Measurements from ENCODE around the gene FAAP100.

The FAAP100 gene

DNA sequence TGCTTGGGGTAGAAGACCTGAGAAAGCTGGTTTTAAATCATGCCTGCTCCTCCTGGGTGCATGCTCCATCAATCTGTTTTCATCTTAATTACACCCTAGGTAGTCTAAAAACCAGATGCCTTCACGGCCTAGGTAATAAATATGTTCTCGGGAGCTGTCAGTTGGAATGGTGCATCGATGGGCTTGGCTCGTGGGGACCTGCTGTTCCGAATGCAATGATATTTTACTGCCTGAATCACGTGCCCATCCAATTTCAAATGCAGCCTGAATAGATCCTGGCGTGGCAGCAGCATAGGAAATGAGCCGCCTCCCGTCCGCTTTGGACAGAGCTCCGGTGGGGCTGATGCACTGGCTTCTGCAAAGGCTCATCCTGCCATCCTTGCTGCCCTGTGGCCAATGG is 18.8 kb upstream of the FAAP100 start:
- Histone ChIP-seq H3K36me3 (ENCODE audit: control insufficient read depth in 4 of 4, insufficient read depth in 4 of 4, low read length in 3 of 4) (peaks cover 4 to 72% (median 60%) of the 10 kb centered on the region in 4 experiments), H3K9me3 (ENCODE audit: control extremely low read depth in 1 of 5, control insufficient read depth in 4 of 5, insufficient read depth in 2 of 5, low read depth in 1 of 5, low read length in 4 of 5) (no peaks in the 10 kb centered on the region), H3K27ac (ENCODE audit: insufficient read depth in 1 of 2, low read depth in 1 of 2, low read length in 2 of 2, poor library complexity in 1 of 2, severe bottlenecking in 2 of 2) (no peak overlapping the region), H3K27me3 (replicated peaks in 2 of 5; ENCODE audit: control insufficient read depth in 4 of 5, insufficient read depth in 5 of 5, low read length in 4 of 5) (no peaks in the 10 kb centered on the region), H3K4me1 (ENCODE audit: control extremely low read depth in 1 of 4, control insufficient read depth in 4 of 4, insufficient read depth in 4 of 4, low read length in 3 of 4) (peaks cover 8 to 26% (median 26%) of the 10 kb centered on the region in 4 experiments), H3K4me3 (ENCODE audit: control insufficient read depth in 1 of 7, extremely low read depth in 1 of 7, insufficient read depth in 4 of 7, low read depth in 2 of 7, low read length in 6 of 7) (no peak overlapping the region)
- ChIA-PET POLR2A (no interaction called here), CTCF (interaction anchor here (0.6 to 1.0 kb wide), 2 partner anchors 50 to 53 kb away, joined by 3 read pairs; no protein-coding TSS in a partner anchor)
- DNase-seq: no peak
- 92% methylated on average over 11 of the region's 11 CpGs for WGBS (ENCODE audit: insufficient coverage)

GRCh38 chr17:81569986-81570514 is 17.9 kb upstream of the FAAP100 start:
- no peaks in the 10 kb centered on the region for H3K9me3 ChIP-seq (ENCODE audit: control extremely low read depth in 1 of 5, control insufficient read depth in 4 of 5, insufficient read depth in 2 of 5, low read depth in 1 of 5, low read length in 4 of 5)
- CTCF ChIA-PET: interaction anchor here (0.6 to 3.2 kb wide), 2 partner anchors 31 to 49 kb away, joined by 3 to 12 read pairs; no protein-coding TSS in a partner anchor
- no peak overlapping the region for H3K4me3 ChIP-seq (ENCODE audit: control insufficient read depth in 1 of 7, extremely low read depth in 1 of 7, insufficient read depth in 4 of 7, low read depth in 2 of 7, low read length in 6 of 7)
- no peak for DNase-seq
- H3K27me3 ChIP-seq (replicated peaks in 2 of 5; ENCODE audit: control insufficient read depth in 4 of 5, insufficient read depth in 5 of 5, low read length in 4 of 5): no peaks in the 10 kb centered on the region
- POLR2A ChIA-PET: no interaction called here
- 97% methylated on average over 18 of the region's 18 CpGs for WGBS (ENCODE audit: insufficient coverage)
- peaks cover 5 to 73% (median 58%) of the 10 kb centered on the region in 4 experiments for H3K36me3 ChIP-seq (ENCODE audit: control insufficient read depth in 4 of 4, insufficient read depth in 4 of 4, low read length in 3 of 4)
- peaks cover 8 to 36% (median 35%) of the 10 kb centered on the region in 4 experiments for H3K4me1 ChIP-seq (ENCODE audit: control extremely low read depth in 1 of 4, control insufficient read depth in 4 of 4, insufficient read depth in 4 of 4, low read length in 3 of 4)
- H3K27ac ChIP-seq (ENCODE audit: insufficient read depth in 1 of 2, low read depth in 1 of 2, low read length in 2 of 2, poor library complexity in 1 of 2, severe bottlenecking in 2 of 2): no peak overlapping the region

- ChIA-PET CTCF (interaction anchor here (1.5 to 3.2 kb wide), 3 partner anchors 11 to 32 kb away, joined by 3 to 12 read pairs (median 6); no protein-coding TSS in a partner anchor), POLR2A (interaction anchor here (0.7 kb wide), 1 partner anchor 14 kb away, joined by 3 read pairs; no protein-coding TSS in a partner anchor)
- Histone ChIP-seq H3K27ac (ENCODE audit: insufficient read depth in 1 of 2, low read depth in 1 of 2, low read length in 2 of 2, poor library complexity in 1 of 2, severe bottlenecking in 2 of 2) (peak overlapping the region in 1 of 2 experiments; percentile 27), H3K4me3 (ENCODE audit: control insufficient read depth in 1 of 7, extremely low read depth in 1 of 7, insufficient read depth in 4 of 7, low read depth in 2 of 7, low read length in 6 of 7) (no peak overlapping the region), H3K4me1 (ENCODE audit: control extremely low read depth in 1 of 4, control insufficient read depth in 4 of 4, insufficient read depth in 4 of 4, low read length in 3 of 4) (peaks cover 8 to 45% (median 40%) of the 10 kb centered on the region in 4 experiments), H3K27me3 (replicated peaks in 2 of 5; ENCODE audit: control insufficient read depth in 4 of 5, insufficient read depth in 5 of 5, low read length in 4 of 5) (no peaks in the 10 kb centered on the region), H3K36me3 (ENCODE audit: control insufficient read depth in 4 of 4, insufficient read depth in 4 of 4, low read length in 3 of 4) (peaks cover 5 to 71% (median 55%) of the 10 kb centered on the region in 4 experiments), H3K9me3 (ENCODE audit: control extremely low read depth in 1 of 5, control insufficient read depth in 4 of 5, insufficient read depth in 2 of 5, low read depth in 1 of 5, low read length in 4 of 5) (no peaks in the 10 kb centered on the region)
- DNase-seq: no peak
- 95% methylated on average over 10 of the region's 10 CpGs for WGBS (ENCODE audit: insufficient coverage)
These were observed 16.3 kb upstream of the FAAP100 start for GRCh38 chr17:81568416-81568815.

DNA sequence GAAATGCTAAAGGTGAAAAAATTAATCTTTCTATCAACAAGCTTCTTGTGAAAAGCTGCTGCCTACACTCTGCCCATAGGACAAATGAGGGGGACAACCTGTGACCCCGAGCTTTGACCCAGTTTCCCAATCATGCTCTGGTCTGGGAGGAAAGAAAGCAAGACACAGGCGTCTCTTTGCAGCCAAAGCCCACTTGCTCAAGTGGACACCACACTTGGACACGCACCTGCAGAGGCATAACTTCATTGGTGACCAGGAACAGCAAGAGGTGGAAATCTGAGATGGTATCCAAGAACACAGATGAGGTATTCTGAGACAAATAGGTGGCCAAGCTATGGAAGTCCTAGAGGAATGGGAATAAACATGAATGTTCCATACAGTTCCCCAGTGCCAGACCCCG is 15.0 kb upstream of the FAAP100 start:
- H3K27ac ChIP-seq (ENCODE audit: insufficient read depth in 1 of 2, low read depth in 1 of 2, low read length in 2 of 2, poor library complexity in 1 of 2, severe bottlenecking in 2 of 2): no peak overlapping the region
- no peaks in the 10 kb centered on the region for H3K9me3 ChIP-seq (ENCODE audit: control extremely low read depth in 1 of 5, control insufficient read depth in 4 of 5, insufficient read depth in 2 of 5, low read depth in 1 of 5, low read length in 4 of 5)
- ChIA-PET POLR2A (interaction anchor here (0.9 to 2.0 kb wide), 2 partner anchors 14 to 34 kb away, joined by 3 to 18 read pairs; partner anchors contain the start of gene FAAP100), CTCF (interaction anchor here (0.7 to 3.2 kb wide), 8 partner anchors 10 to 277 kb away, joined by 3 to 13 read pairs (median 5); no protein-coding TSS in a partner anchor)
- DNase-seq: no peak
- H3K27me3 ChIP-seq (replicated peaks in 2 of 5; ENCODE audit: control insufficient read depth in 4 of 5, insufficient read depth in 5 of 5, low read length in 4 of 5): no peaks in the 10 kb centered on the region
- H3K36me3 ChIP-seq (ENCODE audit: control insufficient read depth in 4 of 4, insufficient read depth in 4 of 4, low read length in 3 of 4): peaks cover 7 to 71% (median 51%) of the 10 kb centered on the region in 4 experiments
- H3K4me3 ChIP-seq (ENCODE audit: control insufficient read depth in 1 of 7, extremely low read depth in 1 of 7, insufficient read depth in 4 of 7, low read depth in 2 of 7, low read length in 6 of 7): peak overlapping the region in 5 of 7 experiments; percentile 7 to 62 (median 32)
- peaks cover 8 to 45% (median 40%) of the 10 kb centered on the region in 4 experiments for H3K4me1 ChIP-seq (ENCODE audit: control extremely low read depth in 1 of 4, control insufficient read depth in 4 of 4, insufficient read depth in 4 of 4, low read length in 3 of 4)
- 65% methylated on average over 4 of the region's 4 CpGs for WGBS (ENCODE audit: insufficient coverage)

DNA sequence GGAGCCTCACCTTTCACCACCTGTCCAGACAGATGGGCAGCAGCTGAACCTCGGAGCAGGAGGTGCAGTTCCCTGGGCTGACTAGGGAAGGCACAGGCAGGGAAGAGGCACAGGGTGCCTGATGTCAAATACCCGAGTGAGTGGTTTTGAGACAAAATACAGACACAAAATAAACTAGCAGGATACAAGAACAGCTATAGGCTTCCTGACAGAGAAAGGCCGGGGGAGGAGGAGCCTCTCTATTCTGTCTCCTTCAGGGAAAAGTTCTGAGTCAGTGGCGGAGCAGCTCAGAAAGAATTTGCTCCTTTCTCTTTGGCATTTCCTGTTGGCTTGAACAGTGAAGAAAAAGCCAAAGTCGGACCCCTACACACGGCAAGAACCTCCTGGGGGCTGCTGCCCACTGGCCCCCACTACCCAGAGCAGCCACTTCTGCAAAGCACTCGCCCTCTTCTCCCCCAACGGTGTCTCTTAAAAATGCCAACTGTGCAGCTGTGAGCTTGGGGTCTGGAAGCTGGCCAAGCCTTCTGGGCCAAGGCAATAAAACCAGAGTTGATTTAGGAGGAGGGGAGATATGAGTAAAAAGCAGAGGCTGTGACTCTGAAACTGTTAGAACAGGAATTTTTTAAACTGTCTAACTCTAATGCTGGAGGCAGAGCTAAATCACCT is 14.4 kb upstream of the FAAP100 start:
- peak; percentile 75 to 94 (median 94) for DNase-seq

DNA sequence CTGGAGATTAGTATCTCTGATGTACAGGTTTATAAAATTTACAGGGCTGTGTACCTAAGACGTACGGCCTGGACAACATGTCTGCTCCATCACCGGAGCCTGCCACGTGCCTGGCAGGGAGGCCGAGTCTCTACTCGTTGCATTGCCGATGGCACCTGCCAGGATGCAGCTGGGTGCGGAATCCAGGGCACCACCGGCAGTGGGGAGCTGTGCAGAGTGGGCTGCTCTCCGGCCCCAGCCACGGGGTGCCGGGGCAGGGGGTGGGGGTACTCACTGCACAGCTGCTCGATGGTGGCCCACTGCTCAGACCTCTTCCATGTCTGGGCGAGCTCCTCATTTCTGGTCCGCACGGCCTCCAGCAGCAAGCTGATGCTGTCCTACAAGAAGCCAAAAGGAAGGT is 13.1 kb upstream of the FAAP100 start:
- ChIA-PET CTCF (interaction anchor here (0.8 to 3.2 kb wide), 7 partner anchors 8 to 135 kb away, joined by 3 to 13 read pairs (median 6); no protein-coding TSS in a partner anchor), POLR2A (interaction anchor here (0.6 kb wide), 1 partner anchor 304 kb away, joined by 3 read pairs; no protein-coding TSS in a partner anchor)
- Histone ChIP-seq H3K4me3 (ENCODE audit: control insufficient read depth in 1 of 7, extremely low read depth in 1 of 7, insufficient read depth in 4 of 7, low read depth in 2 of 7, low read length in 6 of 7) (no peak overlapping the region), H3K27ac (ENCODE audit: insufficient read depth in 1 of 2, low read depth in 1 of 2, low read length in 2 of 2, poor library complexity in 1 of 2, severe bottlenecking in 2 of 2) (no peak overlapping the region), H3K4me1 (ENCODE audit: control extremely low read depth in 1 of 4, control insufficient read depth in 4 of 4, insufficient read depth in 4 of 4, low read length in 3 of 4) (peaks cover 12 to 55% (median 46%) of the 10 kb centered on the region in 4 experiments), H3K27me3 (replicated peaks in 2 of 5; ENCODE audit: control insufficient read depth in 4 of 5, insufficient read depth in 5 of 5, low read length in 4 of 5) (no peaks in the 10 kb centered on the region), H3K9me3 (ENCODE audit: control extremely low read depth in 1 of 5, control insufficient read depth in 4 of 5, insufficient read depth in 2 of 5, low read depth in 1 of 5, low read length in 4 of 5) (no peaks in the 10 kb centered on the region), H3K36me3 (ENCODE audit: control insufficient read depth in 4 of 4, insufficient read depth in 4 of 4, low read length in 3 of 4) (peaks cover 7 to 61% (median 38%) of the 10 kb centered on the region in 4 experiments)
- no peak for DNase-seq
- WGBS (ENCODE audit: insufficient coverage): 96% methylated on average over 16 of the region's 16 CpGs

More for the DNA sequence above, 14.4 kb upstream of the FAAP100 start:
- H3K27me3 ChIP-seq (replicated peaks in 2 of 5; ENCODE audit: control insufficient read depth in 4 of 5, insufficient read depth in 5 of 5, low read length in 4 of 5): no peaks in the 10 kb centered on the region
- peaks cover 8 to 46% (median 40%) of the 10 kb centered on the region in 4 experiments for H3K4me1 ChIP-seq (ENCODE audit: control extremely low read depth in 1 of 4, control insufficient read depth in 4 of 4, insufficient read depth in 4 of 4, low read length in 3 of 4)
- H3K4me3 ChIP-seq (ENCODE audit: control insufficient read depth in 1 of 7, extremely low read depth in 1 of 7, insufficient read depth in 4 of 7, low read depth in 2 of 7, low read length in 6 of 7): peak overlapping the region in 6 of 7 experiments; percentile 28 to 62 (median 34)
- POLR2A ChIA-PET: interaction anchor here (0.5 to 2.0 kb wide), 3 partner anchors 14 to 391 kb away, joined by 3 to 18 read pairs (median 3); partner anchors contain the start of gene FAAP100
- CTCF ChIA-PET: interaction anchor here (0.7 to 3.2 kb wide), 10 partner anchors 9 to 277 kb away, joined by 3 to 13 read pairs (median 4); no protein-coding TSS in a partner anchor
- no peaks in the 10 kb centered on the region for H3K9me3 ChIP-seq (ENCODE audit: control extremely low read depth in 1 of 5, control insufficient read depth in 4 of 5, insufficient read depth in 2 of 5, low read depth in 1 of 5, low read length in 4 of 5)
- peaks cover 7 to 70% (median 49%) of the 10 kb centered on the region in 4 experiments for H3K36me3 ChIP-seq (ENCODE audit: control insufficient read depth in 4 of 4, insufficient read depth in 4 of 4, low read length in 3 of 4)
- WGBS (ENCODE audit: insufficient coverage): 7% methylated on average over 5 of the region's 8 CpGs
- peak overlapping the region in 1 of 2 experiments; percentile 16 for H3K27ac ChIP-seq (ENCODE audit: insufficient read depth in 1 of 2, low read depth in 1 of 2, low read length in 2 of 2, poor library complexity in 1 of 2, severe bottlenecking in 2 of 2)
